MCF 10A (cell line): Measurements from ENCODE around the gene GJA5. TPM values are rescaled to one million over a fixed set of nuclear protein-coding genes. Genes with fewer than 3 reads are reported as not detected.

Source experiments
- BruUV-seq: library from RNA; stranded (reverse); fragments of 400-500 nt; replicated peaks from 2 replicates; lab custom pipeline; 2021; lab: Mats Ljungman, UMichigan
- CTCF ChIA-PET: fragments of 300-600 bp; sonication (Branson Sonifier 250); formaldehyde crosslinking; extraction: SDS; loops from one replicate; lab custom pipeline; 2021; ENCODE audit warnings: antibody characterized with exemption, inconsistent platforms; lab: Yijun Ruan, JAX
- POLR2A ChIA-PET: fragments of 300-600, 350-650 bp; sonication (Branson Sonifier 250); formaldehyde crosslinking; extraction: SDS; loops from one replicate; lab custom pipeline; 2020; ENCODE audit warnings: antibody characterized with exemption, inconsistent platforms; lab: Yijun Ruan, JAX
- DNase-seq: peaks from one replicate; pipeline ENCODE4 v3.0.0-alpha.2; 2018; ENCODE audit not compliant: unreplicated experiment
- H3K27ac Mint-ChIP-seq: one replicate; pipeline ENCODE4 v1.8.0; 2022; ENCODE audit warnings: mild to moderate bottlenecking, low read depth, mixed read lengths; ENCODE audit not compliant: unreplicated experiment
- H3K27me3 Mint-ChIP-seq: one replicate; pipeline ENCODE4 v1.8.0; 2022; ENCODE audit warnings: mixed read lengths; ENCODE audit not compliant: insufficient read depth, unreplicated experiment
- H3K36me3 Mint-ChIP-seq: one replicate; pipeline ENCODE4 v1.8.0; 2022; ENCODE audit warnings: mild to moderate bottlenecking, moderate library complexity, mixed read lengths; ENCODE audit not compliant: insufficient read depth, unreplicated experiment
- H3K4me1 Mint-ChIP-seq: one replicate; pipeline ENCODE4 v1.8.0; 2022; ENCODE audit warnings: mixed read lengths; ENCODE audit not compliant: insufficient read depth, unreplicated experiment
- H3K4me3 Mint-ChIP-seq: one replicate; pipeline ENCODE4 v1.8.0; 2022; ENCODE audit warnings: mild to moderate bottlenecking, moderate library complexity, mixed read lengths; ENCODE audit not compliant: unreplicated experiment
- H3K9me3 Mint-ChIP-seq: one replicate; pipeline ENCODE4 v1.8.0; 2022; ENCODE audit warnings: mixed read lengths; ENCODE audit not compliant: unreplicated experiment
- intact Hi-C: fragments of 100-400 bp; cut with micrococcal nuclease; formaldehyde crosslinking; loops from 2 replicates; pipeline ENCODE4 v1.14.1; 2022
- total RNA-seq: library from RNA; stranded (reverse); gene quantifications from 2 replicates; pipeline ENCODE4 v1.2.3, GENCODE V29; 2022
- TF ChIP-seq, protein P1 (sequence below): fragments of 200-600 bp; IDR thresholded peaks from one replicate; pipeline ENCODE4 v1.8.0; 2022; ENCODE audit warnings: antibody characterized with exemption, mild to moderate bottlenecking; ENCODE audit not compliant: unreplicated experiment

Gene GJA5
- total RNA-seq, 1 experiment from 2014 or later: 0.28 TPM

DNA sequence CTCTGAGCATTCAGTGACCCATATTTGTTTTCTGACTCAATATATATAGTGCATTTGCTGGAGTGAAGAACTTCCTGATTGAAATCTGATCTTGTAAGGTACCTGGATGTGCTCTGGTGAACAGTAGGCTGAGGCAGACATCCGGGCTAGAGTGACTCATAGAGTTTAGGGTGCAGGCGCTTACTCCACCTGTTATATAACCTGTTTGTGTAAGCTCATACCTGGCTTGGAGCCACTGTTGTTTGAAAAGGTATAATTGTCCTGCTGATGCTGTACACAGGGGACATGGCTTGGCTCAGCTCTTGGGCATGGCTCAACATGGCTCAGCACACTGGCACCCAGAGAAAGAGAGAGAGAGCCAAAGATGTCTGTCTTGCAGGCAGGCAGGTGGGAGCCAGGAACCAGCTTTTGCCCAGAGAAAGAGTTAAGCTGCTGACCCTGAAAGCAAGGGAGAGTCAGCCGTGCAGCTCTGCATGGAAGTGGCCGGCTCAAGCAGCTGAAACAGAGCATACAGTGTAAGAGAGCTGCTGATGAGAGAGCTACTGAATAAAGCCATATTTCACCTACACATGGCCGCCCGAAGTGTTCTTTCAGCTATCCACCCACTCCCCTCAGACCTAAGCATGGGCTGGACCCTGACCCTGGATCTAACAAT lies 43.2 kb downstream of the GJA5 start:
- H3K27ac Mint-ChIP-seq: no peak overlapping the region
- peaks cover 15% of the 10 kb centered on the region for H3K27me3 Mint-ChIP-seq
- POLR2A ChIA-PET: interaction anchor here (0.7 to 2.1 kb wide), 7 partner anchors 8 to 546 kb away, joined by 3 to 5 read pairs (median 4); partner anchors contain the start of gene ACP6
- intact Hi-C loops: no loop called here
- no TSS peak for BruUV-seq
- H3K4me3 Mint-ChIP-seq: no peak overlapping the region
- H3K4me1 Mint-ChIP-seq: peaks cover 23% of the 10 kb centered on the region
- no peaks in the 10 kb centered on the region for H3K9me3 Mint-ChIP-seq
- CTCF ChIA-PET: interaction anchor here (0.5 to 10.7 kb wide), 10 partner anchors 16 to 173 kb away, joined by 3 to 149 read pairs (median 4); partner anchors contain the start of gene ACP6
- H3K36me3 Mint-ChIP-seq: no peaks in the 10 kb centered on the region
- DNase-seq: peak; percentile 88
- TF ChIP-seq, protein P1, sequence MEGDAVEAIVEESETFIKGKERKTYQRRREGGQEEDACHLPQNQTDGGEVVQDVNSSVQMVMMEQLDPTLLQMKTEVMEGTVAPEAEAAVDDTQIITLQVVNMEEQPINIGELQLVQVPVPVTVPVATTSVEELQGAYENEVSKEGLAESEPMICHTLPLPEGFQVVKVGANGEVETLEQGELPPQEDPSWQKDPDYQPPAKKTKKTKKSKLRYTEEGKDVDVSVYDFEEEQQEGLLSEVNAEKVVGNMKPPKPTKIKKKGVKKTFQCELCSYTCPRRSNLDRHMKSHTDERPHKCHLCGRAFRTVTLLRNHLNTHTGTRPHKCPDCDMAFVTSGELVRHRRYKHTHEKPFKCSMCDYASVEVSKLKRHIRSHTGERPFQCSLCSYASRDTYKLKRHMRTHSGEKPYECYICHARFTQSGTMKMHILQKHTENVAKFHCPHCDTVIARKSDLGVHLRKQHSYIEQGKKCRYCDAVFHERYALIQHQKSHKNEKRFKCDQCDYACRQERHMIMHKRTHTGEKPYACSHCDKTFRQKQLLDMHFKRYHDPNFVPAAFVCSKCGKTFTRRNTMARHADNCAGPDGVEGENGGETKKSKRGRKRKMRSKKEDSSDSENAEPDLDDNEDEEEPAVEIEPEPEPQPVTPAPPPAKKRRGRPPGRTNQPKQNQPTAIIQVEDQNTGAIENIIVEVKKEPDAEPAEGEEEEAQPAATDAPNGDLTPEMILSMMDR: no peak

DNA sequence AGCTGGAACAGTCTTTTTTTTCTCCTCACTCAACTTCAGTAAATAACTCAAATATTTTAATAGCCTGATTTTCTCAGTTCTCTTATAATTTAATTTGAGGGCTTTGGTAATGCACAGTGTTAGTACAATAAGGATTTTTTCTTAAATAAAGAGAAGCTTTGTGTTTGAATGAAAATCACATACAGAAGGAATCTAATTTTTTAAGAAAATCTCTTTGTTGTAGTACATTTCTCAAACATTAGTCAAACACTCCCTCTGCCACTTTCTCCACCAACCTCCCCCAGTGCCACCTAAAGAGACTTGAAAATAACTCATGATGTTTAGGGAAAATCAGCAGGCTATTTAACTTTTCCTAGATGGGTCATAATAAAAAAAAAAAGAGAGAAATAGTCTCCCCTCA lies 47.8 kb downstream of the GJA5 start:
- Mint-ChIP-seq H3K27ac (no peak overlapping the region), H3K36me3 (no peaks in the 10 kb centered on the region), H3K4me1 (peaks cover 8% of the 10 kb centered on the region), H3K9me3 (no peaks in the 10 kb centered on the region), H3K27me3 (peaks cover 50% of the 10 kb centered on the region), H3K4me3 (no peak overlapping the region)
- POLR2A ChIA-PET: interaction anchor here (1.2 to 1.3 kb wide), 2 partner anchors 8 to 42 kb away, joined by 4 read pairs; partner anchors contain the start of gene ACP6
- no peak for DNase-seq
- TF ChIP-seq, protein P1: no peak
- intact Hi-C loops: no loop called here
- CTCF ChIA-PET: interaction anchor here (0.6 to 2.9 kb wide), 5 partner anchors 9 to 209 kb away, joined by 3 to 17 read pairs (median 4); no protein-coding TSS in a partner anchor
- BruUV-seq: no TSS peak

Other genes with a start within 250 kb of the GJA5 start
- gene BCL9, start 219.1 kb downstream of the GJA5 start, total RNA-seq: 6.6 and 8.1 TPM in 2 replicates
- gene ACP6, start 90.1 kb downstream of the GJA5 start, total RNA-seq: 40.5 and 54.1 TPM in 2 replicates
- not detected in 2 replicates for gene GJA8, start 142.2 kb upstream of the GJA5 start, total RNA-seq
- gene GPR89B, start 167.8 kb upstream of the GJA5 start, total RNA-seq: 31.9 and 33.6 TPM in 2 replicates